ENCODE results near the gene NFAM1.

DNA sequence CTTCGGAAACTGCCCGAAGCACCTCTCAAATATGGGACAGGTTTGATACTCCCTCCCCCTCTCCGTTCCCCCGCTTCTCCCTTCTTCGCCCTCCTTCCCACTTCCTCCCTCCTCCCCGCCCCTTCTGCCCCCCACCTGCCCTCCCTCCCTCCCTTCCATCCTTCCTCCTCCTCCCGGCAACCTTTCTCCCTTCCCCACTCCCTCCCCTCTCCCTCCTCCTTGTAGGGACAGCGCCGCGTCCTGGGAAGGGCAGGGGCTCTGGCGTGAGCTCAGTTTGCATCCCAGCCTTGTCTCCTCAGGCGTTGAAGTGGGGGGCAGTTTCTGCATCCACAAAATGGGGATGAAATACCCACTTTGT is 6.1 kb upstream of the NFAM1 start:
- TF ChIP-seq CTCF (IDR thresholded peaks at IDR 0.05) (no peak), ZFX (IDR thresholded peaks at IDR 0.05; ENCODE audit: borderline replicate concordance) (no peak)

Measured in 22Rv1 (cell line).